DND-41 (cell line): ENCODE measurements around the gene SLC25A6.

Source experiments
- EZH2 ChIP-seq: IDR thresholded peaks from 3 replicates; pipeline ENCODE4 v1.6.1; 2012; ENCODE audit warnings: borderline replicate concordance, low read depth, mild to moderate bottlenecking, moderate library complexity, low read length, inconsistent platforms; ENCODE audit not compliant: severe bottlenecking
- TF ChIP-seq, protein P1 (sequence below): IDR thresholded peaks from 2 replicates; pipeline ENCODE4 v1.5.1; 2012; ENCODE audit warnings: borderline replicate concordance, low read length, moderate library complexity, mild to moderate bottlenecking; ENCODE audit not compliant: poor library complexity, severe bottlenecking; ENCODE audit errors: extremely low read depth

DNA sequence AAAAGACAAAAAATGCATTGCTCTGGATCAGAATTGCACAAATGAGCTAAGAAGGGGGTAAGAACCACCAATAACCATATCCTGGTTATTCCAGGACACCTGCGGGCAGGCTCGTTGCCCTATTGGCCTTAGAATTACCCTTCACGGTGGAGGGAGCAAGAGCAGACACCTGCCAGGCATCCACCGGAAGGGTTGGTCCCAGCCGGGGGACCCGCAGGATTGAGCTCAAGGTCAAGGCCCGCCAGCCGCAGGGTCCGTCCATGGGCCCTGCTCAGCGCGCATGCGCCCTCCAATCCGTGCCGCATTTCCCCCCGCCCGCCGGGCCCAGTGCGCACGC is 575 bp downstream of the SLC25A6 start:
- TF ChIP-seq, protein P1, sequence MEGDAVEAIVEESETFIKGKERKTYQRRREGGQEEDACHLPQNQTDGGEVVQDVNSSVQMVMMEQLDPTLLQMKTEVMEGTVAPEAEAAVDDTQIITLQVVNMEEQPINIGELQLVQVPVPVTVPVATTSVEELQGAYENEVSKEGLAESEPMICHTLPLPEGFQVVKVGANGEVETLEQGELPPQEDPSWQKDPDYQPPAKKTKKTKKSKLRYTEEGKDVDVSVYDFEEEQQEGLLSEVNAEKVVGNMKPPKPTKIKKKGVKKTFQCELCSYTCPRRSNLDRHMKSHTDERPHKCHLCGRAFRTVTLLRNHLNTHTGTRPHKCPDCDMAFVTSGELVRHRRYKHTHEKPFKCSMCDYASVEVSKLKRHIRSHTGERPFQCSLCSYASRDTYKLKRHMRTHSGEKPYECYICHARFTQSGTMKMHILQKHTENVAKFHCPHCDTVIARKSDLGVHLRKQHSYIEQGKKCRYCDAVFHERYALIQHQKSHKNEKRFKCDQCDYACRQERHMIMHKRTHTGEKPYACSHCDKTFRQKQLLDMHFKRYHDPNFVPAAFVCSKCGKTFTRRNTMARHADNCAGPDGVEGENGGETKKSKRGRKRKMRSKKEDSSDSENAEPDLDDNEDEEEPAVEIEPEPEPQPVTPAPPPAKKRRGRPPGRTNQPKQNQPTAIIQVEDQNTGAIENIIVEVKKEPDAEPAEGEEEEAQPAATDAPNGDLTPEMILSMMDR = no peak
- no peak for TF ChIP-seq EZH2
